HFF-Myc (cell line): Measurements from ENCODE around the gene LOXL1.
A peak's percentile ranks its signal among the peaks of the same experiment; 100 is the strongest.
"Not testable (repeated sequence)": the region's sequence is repeated elsewhere in the genome, so short reads cannot be mapped to it uniquely, and the experiment has no call there.

Experiments
- DNase-seq: peaks from one replicate; pipeline ENCODE4 v3.0.0-alpha.2; 2011; ENCODE audit warnings: low read depth; ENCODE audit errors: extremely low read depth
- H3K4me3 ChIP-seq: replicated peaks from 2 replicates; pipeline ENCODE4 v1.5.1; 2011; ENCODE audit warnings: low read depth, mild to moderate bottlenecking, control low read depth, low read length
- TF ChIP-seq, protein P1 (sequence below): IDR thresholded peaks from 2 replicates; pipeline ENCODE4 v1.5.1; 2012; ENCODE audit warnings: mild to moderate bottlenecking, low read depth, low read length, control low read depth; ENCODE audit errors: missing control alignments

The LOXL1 gene

DNA sequence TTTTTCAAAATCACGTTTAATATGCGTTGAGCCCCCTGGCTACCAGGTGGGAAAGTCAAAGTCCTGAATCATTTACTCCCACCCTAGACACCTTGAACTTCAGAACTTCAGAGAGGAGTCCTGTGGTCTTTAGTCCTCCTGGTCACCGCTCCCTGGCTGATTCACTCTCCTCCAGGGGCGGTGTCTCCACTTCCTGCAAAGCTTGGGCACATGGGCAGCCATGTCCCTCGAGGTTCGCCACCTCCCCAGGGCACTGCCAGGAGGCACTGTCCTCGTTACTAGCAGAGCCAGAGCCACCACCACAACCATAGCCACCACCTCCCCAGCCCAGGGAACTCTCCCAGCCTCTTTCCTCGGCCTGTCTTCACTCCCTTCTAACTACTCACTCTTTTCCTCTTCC lies 31.0 kb downstream of the LOXL1 start:
- TF ChIP-seq, protein P1, sequence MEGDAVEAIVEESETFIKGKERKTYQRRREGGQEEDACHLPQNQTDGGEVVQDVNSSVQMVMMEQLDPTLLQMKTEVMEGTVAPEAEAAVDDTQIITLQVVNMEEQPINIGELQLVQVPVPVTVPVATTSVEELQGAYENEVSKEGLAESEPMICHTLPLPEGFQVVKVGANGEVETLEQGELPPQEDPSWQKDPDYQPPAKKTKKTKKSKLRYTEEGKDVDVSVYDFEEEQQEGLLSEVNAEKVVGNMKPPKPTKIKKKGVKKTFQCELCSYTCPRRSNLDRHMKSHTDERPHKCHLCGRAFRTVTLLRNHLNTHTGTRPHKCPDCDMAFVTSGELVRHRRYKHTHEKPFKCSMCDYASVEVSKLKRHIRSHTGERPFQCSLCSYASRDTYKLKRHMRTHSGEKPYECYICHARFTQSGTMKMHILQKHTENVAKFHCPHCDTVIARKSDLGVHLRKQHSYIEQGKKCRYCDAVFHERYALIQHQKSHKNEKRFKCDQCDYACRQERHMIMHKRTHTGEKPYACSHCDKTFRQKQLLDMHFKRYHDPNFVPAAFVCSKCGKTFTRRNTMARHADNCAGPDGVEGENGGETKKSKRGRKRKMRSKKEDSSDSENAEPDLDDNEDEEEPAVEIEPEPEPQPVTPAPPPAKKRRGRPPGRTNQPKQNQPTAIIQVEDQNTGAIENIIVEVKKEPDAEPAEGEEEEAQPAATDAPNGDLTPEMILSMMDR, result no peak
- no peak for DNase-seq

GRCh38 chr15:73957785-73958184 lies 31.5 kb downstream of the LOXL1 start:
- no peak for DNase-seq
- TF ChIP-seq, protein P1, result no peak
- H3K4me3 ChIP-seq, result no peak overlapping the region

More for the DNA sequence above, 31.0 kb downstream of the LOXL1 start:
- H3K4me3 ChIP-seq, result no peak overlapping the region

- H3K4me3 ChIP-seq, result no peak overlapping the region
- DNase-seq, result peak; percentile 55
- TF ChIP-seq, protein P1, result no peak
These were observed 32.8 kb downstream of the LOXL1 start for GRCh38 chr15:73959012-73959581.

GRCh38 chr15:73959801-73960200 lies 33.5 kb downstream of the LOXL1 start:
- TF ChIP-seq, protein P1, result no peak
- no peak for DNase-seq
- no peak overlapping the region for H3K4me3 ChIP-seq

DNA sequence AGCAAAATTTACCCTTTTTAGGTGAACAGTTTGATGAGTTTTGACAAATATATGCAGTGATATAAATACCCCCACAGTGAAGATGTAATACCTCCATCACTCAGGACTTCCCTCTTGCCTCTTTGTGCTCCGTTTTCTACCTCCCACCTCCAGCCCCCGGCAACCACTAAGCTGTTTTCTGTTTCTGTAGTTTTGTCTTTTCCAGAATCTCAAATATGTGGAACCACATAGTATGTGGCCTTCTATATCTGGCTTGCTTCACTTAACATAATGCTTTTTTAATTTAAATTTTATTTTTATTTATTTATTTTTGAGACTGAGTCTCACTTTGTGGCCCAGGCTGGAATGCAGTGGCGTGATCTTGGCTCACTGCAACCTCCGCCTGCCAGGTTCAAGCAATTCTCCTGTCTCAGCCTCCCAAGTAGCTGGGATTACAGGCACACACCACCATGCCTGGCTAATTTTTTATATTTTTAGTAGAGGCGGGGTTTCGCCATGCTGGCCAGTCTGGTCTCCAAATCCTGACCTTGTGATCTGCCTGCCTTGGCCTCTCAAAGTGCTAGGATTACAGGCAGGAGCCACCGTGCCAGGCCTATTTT lies 34.3 kb downstream of the LOXL1 start:
- H3K4me3 ChIP-seq, DNase-seq: not testable (repeated sequence)

- no peak overlapping the region for H3K4me3 ChIP-seq
- TF ChIP-seq, protein P1, result no peak
- DNase-seq, result no peak
These were observed 36.2 kb downstream of the LOXL1 start for GRCh38 chr15:73962433-73962832.

- TF ChIP-seq, protein P1, result peak; percentile 96
- H3K4me3 ChIP-seq, result no peak overlapping the region
- DNase-seq, result peak; percentile 53
These were observed 38.5 kb downstream of the LOXL1 start for GRCh38 chr15:73964736-73965093.
